WTC11 (cell line): Measurements from ENCODE around the gene ZMYND8. TPM values are rescaled to one million over a fixed set of nuclear protein-coding genes. Genes with fewer than 3 reads are reported as not detected.

Source experiments
- ATAC-seq: fragments of 200-7000 bp; cut with Tn5 transposase; 2 replicates; pipeline ENCODE4 v1.10.0; 2021; ENCODE audit warnings: mild to moderate bottlenecking, moderate library complexity
- CTCF ChIA-PET: fragments of 300-600 bp; sonication (Branson Sonifier 250); formaldehyde crosslinking; loops from one replicate; lab custom pipeline; 2021; ENCODE audit warnings: antibody characterized with exemption; lab: Charles Lee
- POLR2A ChIA-PET: fragments of 350-600 bp; sonication (Branson Sonifier 250); formaldehyde crosslinking; loops from one replicate; lab custom pipeline; 2021; ENCODE audit warnings: antibody characterized with exemption; lab: Charles Lee
- DNase-seq: peaks from one replicate; pipeline ENCODE4 v3.0.0; 2021; ENCODE audit warnings: low spot score
- H3K27ac Mint-ChIP-seq: 2 replicates; pipeline ENCODE4 v1.8.0; 2021; ENCODE audit warnings: mixed read lengths
- H3K27me3 Mint-ChIP-seq: 2 replicates; pipeline ENCODE4 v1.8.0; 2021; ENCODE audit warnings: low read depth, mild to moderate bottlenecking, moderate library complexity, mixed read lengths
- H3K36me3 Mint-ChIP-seq: 2 replicates; pipeline ENCODE4 v1.8.0; 2021; ENCODE audit warnings: mixed read lengths
- H3K4me1 Mint-ChIP-seq: 2 replicates; pipeline ENCODE4 v1.8.0; 2022; ENCODE audit warnings: mixed read lengths
- H3K4me3 Mint-ChIP-seq: 2 replicates; pipeline ENCODE4 v1.8.0; 2021; ENCODE audit warnings: mild to moderate bottlenecking, moderate library complexity, mixed read lengths
- H3K9me3 Mint-ChIP-seq: 2 replicates; pipeline ENCODE4 v1.8.0; 2021; ENCODE audit warnings: mixed read lengths
- CBFB ChIP-seq: sonication (generic); formaldehyde crosslinking; IDR thresholded peaks from 2 replicates; pipeline ENCODE4 v1.8.1; 2022; ENCODE audit warnings: mild to moderate bottlenecking, low read depth, missing genetic modification reagents
- MYBL2 ChIP-seq: sonication (generic); formaldehyde crosslinking; IDR thresholded peaks from 2 replicates; pipeline ENCODE4 v1.8.1; 2023; ENCODE audit warnings: mild to moderate bottlenecking, moderate library complexity, missing genetic modification reagents
- NFE2L1 ChIP-seq: sonication (generic); formaldehyde crosslinking; IDR thresholded peaks from 2 replicates; pipeline ENCODE4 v1.8.1; 2023; ENCODE audit warnings: missing genetic modification reagents
- ZNF219 ChIP-seq: sonication (generic); formaldehyde crosslinking; IDR thresholded peaks from 2 replicates; pipeline ENCODE4 v1.8.0; 2023; ENCODE audit warnings: missing genetic modification reagents, mild to moderate bottlenecking, borderline replicate concordance
- total RNA-seq: library from RNA; stranded (reverse); gene quantifications from 3 replicates; pipeline ENCODE4 v1.2.3, GENCODE V29; 2021
- TF ChIP-seq, protein P1 (sequence below): sonication (generic); formaldehyde crosslinking; IDR thresholded peaks from 2 replicates; pipeline ENCODE4 v1.8.1; 2022; ENCODE audit warnings: low read depth, missing genetic modification reagents, borderline replicate concordance
- TF ChIP-seq, protein P2 (sequence below): sonication (generic); formaldehyde crosslinking; IDR thresholded peaks from 2 replicates; pipeline ENCODE4 v1.8.0; 2022; ENCODE audit warnings: missing genetic modification reagents
- TF ChIP-seq, protein P3 (sequence below): fragments of 250-450 bp; sonication (Bioruptor Pico); IDR thresholded peaks from 2 replicates; pipeline ENCODE4 v1.9.0; 2021; ENCODE audit warnings: mild to moderate bottlenecking
- TF ChIP-seq, protein P4 (sequence below): sonication (generic); formaldehyde crosslinking; conservative IDR thresholded peaks from 2 replicates; pipeline ENCODE4 v1.8.1; 2023; ENCODE audit warnings: mild to moderate bottlenecking, low read depth, missing genetic modification reagents, moderate library complexity
- TF ChIP-seq, protein P5 (sequence below): fragments of 250-450 bp; sonication (Bioruptor Pico); IDR thresholded peaks from 2 replicates; pipeline ENCODE4 v1.8.0; 2021; ENCODE audit warnings: mild to moderate bottlenecking
- TF ChIP-seq, protein P6 (sequence below): sonication (generic); formaldehyde crosslinking; IDR thresholded peaks from 2 replicates; pipeline ENCODE4 v1.8.1; 2023; ENCODE audit warnings: mild to moderate bottlenecking, missing genetic modification reagents
- TF ChIP-seq, protein P7 (sequence below): sonication (generic); formaldehyde crosslinking; conservative IDR thresholded peaks from 2 replicates; pipeline ENCODE4 v1.8.1; 2022; ENCODE audit warnings: mild to moderate bottlenecking, missing genetic modification reagents
- TF ChIP-seq, protein P8 (sequence below): sonication (generic); formaldehyde crosslinking; IDR thresholded peaks from 2 replicates; pipeline ENCODE4 v1.8.1; 2022; ENCODE audit warnings: low read depth, mild to moderate bottlenecking, moderate library complexity, missing genetic modification reagents, borderline replicate concordance

ZMYND8 gene
- total RNA-seq, 1 experiment from 2014 or later, result 114 TPM

DNA sequence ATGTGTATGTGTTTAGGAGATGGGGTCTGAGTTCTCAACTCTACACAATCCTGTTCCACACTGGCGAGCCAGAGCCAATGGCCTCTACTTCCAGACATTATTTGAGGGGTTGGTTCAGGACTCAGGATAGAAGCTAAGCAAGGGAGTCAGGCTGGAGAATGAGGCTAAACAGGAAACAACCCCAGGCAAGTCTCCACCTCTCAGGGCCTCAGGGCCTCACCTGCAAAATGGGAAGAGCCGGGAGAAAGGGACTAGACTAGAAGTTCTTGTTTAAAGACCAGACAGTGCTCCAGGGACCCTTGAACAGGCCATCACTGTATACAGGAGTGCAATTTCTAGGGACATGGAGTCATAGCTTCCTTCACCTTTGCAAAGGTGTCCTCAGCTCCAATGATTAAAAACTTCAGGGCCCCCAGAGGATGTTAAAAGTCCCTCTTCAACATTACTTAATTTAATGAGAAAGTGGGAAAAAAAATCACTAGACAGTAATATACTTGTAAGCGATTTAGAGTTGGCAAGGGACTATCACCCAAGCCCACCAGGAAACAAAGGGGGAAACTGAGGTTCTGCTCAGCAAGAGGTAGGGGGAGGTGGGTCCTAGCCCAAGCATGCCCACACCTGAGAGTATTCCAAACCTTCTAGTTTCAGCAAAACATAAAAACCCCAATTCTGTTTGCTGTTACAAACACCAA is 41.7 kb downstream of the ZMYND8 start:
- H3K9me3 Mint-ChIP-seq, result no peaks in the 10 kb centered on the region
- CTCF ChIA-PET, result interaction anchor here (1.3 to 1.7 kb wide), 2 partner anchors 42 to 69 kb away, joined by 4 to 6 read pairs; no protein-coding TSS in a partner anchor
- TF ChIP-seq, protein P1, sequence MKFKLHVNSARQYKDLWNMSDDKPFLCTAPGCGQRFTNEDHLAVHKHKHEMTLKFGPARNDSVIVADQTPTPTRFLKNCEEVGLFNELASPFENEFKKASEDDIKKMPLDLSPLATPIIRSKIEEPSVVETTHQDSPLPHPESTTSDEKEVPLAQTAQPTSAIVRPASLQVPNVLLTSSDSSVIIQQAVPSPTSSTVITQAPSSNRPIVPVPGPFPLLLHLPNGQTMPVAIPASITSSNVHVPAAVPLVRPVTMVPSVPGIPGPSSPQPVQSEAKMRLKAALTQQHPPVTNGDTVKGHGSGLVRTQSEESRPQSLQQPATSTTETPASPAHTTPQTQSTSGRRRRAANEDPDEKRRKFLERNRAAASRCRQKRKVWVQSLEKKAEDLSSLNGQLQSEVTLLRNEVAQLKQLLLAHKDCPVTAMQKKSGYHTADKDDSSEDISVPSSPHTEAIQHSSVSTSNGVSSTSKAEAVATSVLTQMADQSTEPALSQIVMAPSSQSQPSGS (CRISPR knock-in tag), result no peak
- TF ChIP-seq, protein P2, sequence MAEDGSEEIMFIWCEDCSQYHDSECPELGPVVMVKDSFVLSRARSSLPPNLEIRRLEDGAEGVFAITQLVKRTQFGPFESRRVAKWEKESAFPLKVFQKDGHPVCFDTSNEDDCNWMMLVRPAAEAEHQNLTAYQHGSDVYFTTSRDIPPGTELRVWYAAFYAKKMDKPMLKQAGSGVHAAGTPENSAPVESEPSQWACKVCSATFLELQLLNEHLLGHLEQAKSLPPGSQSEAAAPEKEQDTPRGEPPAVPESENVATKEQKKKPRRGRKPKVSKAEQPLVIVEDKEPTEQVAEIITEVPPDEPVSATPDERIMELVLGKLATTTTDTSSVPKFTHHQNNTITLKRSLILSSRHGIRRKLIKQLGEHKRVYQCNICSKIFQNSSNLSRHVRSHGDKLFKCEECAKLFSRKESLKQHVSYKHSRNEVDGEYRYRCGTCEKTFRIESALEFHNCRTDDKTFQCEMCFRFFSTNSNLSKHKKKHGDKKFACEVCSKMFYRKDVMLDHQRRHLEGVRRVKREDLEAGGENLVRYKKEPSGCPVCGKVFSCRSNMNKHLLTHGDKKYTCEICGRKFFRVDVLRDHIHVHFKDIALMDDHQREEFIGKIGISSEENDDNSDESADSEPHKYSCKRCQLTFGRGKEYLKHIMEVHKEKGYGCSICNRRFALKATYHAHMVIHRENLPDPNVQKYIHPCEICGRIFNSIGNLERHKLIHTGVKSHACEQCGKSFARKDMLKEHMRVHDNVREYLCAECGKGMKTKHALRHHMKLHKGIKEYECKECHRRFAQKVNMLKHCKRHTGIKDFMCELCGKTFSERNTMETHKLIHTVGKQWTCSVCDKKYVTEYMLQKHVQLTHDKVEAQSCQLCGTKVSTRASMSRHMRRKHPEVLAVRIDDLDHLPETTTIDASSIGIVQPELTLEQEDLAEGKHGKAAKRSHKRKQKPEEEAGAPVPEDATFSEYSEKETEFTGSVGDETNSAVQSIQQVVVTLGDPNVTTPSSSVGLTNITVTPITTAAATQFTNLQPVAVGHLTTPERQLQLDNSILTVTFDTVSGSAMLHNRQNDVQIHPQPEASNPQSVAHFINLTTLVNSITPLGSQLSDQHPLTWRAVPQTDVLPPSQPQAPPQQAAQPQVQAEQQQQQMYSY (CRISPR knock-in tag), result no peak
- TF ChIP-seq, protein P3, sequence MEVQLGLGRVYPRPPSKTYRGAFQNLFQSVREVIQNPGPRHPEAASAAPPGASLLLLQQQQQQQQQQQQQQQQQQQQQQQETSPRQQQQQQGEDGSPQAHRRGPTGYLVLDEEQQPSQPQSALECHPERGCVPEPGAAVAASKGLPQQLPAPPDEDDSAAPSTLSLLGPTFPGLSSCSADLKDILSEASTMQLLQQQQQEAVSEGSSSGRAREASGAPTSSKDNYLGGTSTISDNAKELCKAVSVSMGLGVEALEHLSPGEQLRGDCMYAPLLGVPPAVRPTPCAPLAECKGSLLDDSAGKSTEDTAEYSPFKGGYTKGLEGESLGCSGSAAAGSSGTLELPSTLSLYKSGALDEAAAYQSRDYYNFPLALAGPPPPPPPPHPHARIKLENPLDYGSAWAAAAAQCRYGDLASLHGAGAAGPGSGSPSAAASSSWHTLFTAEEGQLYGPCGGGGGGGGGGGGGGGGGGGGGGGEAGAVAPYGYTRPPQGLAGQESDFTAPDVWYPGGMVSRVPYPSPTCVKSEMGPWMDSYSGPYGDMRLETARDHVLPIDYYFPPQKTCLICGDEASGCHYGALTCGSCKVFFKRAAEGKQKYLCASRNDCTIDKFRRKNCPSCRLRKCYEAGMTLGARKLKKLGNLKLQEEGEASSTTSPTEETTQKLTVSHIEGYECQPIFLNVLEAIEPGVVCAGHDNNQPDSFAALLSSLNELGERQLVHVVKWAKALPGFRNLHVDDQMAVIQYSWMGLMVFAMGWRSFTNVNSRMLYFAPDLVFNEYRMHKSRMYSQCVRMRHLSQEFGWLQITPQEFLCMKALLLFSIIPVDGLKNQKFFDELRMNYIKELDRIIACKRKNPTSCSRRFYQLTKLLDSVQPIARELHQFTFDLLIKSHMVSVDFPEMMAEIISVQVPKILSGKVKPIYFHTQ (CRISPR knock-in tag), result no peak
- no peak for TF ChIP-seq MYBL2 (CRISPR knock-in tag)
- TF ChIP-seq, protein P4, sequence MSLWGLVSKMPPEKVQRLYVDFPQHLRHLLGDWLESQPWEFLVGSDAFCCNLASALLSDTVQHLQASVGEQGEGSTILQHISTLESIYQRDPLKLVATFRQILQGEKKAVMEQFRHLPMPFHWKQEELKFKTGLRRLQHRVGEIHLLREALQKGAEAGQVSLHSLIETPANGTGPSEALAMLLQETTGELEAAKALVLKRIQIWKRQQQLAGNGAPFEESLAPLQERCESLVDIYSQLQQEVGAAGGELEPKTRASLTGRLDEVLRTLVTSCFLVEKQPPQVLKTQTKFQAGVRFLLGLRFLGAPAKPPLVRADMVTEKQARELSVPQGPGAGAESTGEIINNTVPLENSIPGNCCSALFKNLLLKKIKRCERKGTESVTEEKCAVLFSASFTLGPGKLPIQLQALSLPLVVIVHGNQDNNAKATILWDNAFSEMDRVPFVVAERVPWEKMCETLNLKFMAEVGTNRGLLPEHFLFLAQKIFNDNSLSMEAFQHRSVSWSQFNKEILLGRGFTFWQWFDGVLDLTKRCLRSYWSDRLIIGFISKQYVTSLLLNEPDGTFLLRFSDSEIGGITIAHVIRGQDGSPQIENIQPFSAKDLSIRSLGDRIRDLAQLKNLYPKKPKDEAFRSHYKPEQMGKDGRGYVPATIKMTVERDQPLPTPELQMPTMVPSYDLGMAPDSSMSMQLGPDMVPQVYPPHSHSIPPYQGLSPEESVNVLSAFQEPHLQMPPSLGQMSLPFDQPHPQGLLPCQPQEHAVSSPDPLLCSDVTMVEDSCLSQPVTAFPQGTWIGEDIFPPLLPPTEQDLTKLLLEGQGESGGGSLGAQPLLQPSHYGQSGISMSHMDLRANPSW (CRISPR knock-in tag), result no peak
- TF ChIP-seq, protein P5, sequence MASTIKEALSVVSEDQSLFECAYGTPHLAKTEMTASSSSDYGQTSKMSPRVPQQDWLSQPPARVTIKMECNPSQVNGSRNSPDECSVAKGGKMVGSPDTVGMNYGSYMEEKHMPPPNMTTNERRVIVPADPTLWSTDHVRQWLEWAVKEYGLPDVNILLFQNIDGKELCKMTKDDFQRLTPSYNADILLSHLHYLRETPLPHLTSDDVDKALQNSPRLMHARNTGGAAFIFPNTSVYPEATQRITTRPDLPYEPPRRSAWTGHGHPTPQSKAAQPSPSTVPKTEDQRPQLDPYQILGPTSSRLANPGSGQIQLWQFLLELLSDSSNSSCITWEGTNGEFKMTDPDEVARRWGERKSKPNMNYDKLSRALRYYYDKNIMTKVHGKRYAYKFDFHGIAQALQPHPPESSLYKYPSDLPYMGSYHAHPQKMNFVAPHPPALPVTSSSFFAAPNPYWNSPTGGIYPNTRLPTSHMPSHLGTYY (CRISPR knock-in tag), result no peak
- TF ChIP-seq, protein P6, sequence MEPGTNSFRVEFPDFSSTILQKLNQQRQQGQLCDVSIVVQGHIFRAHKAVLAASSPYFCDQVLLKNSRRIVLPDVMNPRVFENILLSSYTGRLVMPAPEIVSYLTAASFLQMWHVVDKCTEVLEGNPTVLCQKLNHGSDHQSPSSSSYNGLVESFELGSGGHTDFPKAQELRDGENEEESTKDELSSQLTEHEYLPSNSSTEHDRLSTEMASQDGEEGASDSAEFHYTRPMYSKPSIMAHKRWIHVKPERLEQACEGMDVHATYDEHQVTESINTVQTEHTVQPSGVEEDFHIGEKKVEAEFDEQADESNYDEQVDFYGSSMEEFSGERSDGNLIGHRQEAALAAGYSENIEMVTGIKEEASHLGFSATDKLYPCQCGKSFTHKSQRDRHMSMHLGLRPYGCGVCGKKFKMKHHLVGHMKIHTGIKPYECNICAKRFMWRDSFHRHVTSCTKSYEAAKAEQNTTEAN, result no peak
- no peak for TF ChIP-seq NFE2L1
- TF ChIP-seq, protein P7, sequence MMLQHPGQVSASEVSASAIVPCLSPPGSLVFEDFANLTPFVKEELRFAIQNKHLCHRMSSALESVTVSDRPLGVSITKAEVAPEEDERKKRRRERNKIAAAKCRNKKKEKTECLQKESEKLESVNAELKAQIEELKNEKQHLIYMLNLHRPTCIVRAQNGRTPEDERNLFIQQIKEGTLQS (CRISPR knock-in tag), result no peak
- TF ChIP-seq, protein P8, sequence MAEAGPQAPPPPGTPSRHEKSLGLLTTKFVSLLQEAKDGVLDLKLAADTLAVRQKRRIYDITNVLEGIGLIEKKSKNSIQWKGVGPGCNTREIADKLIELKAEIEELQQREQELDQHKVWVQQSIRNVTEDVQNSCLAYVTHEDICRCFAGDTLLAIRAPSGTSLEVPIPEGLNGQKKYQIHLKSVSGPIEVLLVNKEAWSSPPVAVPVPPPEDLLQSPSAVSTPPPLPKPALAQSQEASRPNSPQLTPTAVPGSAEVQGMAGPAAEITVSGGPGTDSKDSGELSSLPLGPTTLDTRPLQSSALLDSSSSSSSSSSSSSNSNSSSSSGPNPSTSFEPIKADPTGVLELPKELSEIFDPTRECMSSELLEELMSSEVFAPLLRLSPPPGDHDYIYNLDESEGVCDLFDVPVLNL (CRISPR knock-in tag), result no peak
- TF ChIP-seq ZNF219 (CRISPR knock-in tag), result no peak
- no peak for TF ChIP-seq CBFB (CRISPR knock-in tag)
- TF ChIP-seq, all 79 proteins: peak for 0
- POLR2A ChIA-PET, result interaction anchor here (8.2 kb wide), 1 partner anchor 41 kb away, joined by 140 read pairs; the partner anchor contains the start of gene ZMYND8
- H3K36me3 Mint-ChIP-seq, result peaks cover 16% of the 10 kb centered on the region
- ATAC-seq (no peak), DNase-seq (no peak)
- H3K4me3 Mint-ChIP-seq, result peak overlapping the region; percentile 29; the same call in 1 of the 2 replicates
- H3K27me3 Mint-ChIP-seq, result no peaks in the 10 kb centered on the region
- peak overlapping the region; percentile 100 for H3K27ac Mint-ChIP-seq
- peaks cover 87% of the 10 kb centered on the region for H3K4me1 Mint-ChIP-seq
